HG02588 (cell line): ENCODE results near the gene LSAMP.

Source experiments
- ATAC-seq: cut with Tn5 transposase; IDR thresholded peaks from one replicate; pipeline ENCODE4 v1.9.1; 2021; ENCODE audit warnings: mild to moderate bottlenecking, moderate library complexity; ENCODE audit not compliant: unreplicated experiment

The LSAMP gene

GRCh38 chr3:115916866-115917265, 528.4 kb downstream of the LSAMP start:
- ATAC-seq = no peak

GRCh38 chr3:115915061-115915460, 530.2 kb downstream of the LSAMP start:
- no peak for ATAC-seq

- no peak for ATAC-seq
Observed at GRCh38 chr3:115913069-115913686, 532.1 kb downstream of the LSAMP start.

GRCh38 chr3:115912372-115912771, 532.9 kb downstream of the LSAMP start:
- no peak for ATAC-seq

GRCh38 chr3:115905871-115906270, 539.4 kb downstream of the LSAMP start:
- no peak for ATAC-seq

GRCh38 chr3:115903843-115904242, 541.4 kb downstream of the LSAMP start:
- no peak for ATAC-seq

- ATAC-seq = no peak
Observed at GRCh38 chr3:115901008-115901407, 544.3 kb downstream of the LSAMP start.

GRCh38 chr3:115899535-115899934, 545.8 kb downstream of the LSAMP start:
- no peak for ATAC-seq

GRCh38 chr3:115898656-115899410, 546.5 kb downstream of the LSAMP start:
- no peak for ATAC-seq

- no peak for ATAC-seq
Observed at GRCh38 chr3:115891006-115891636, 554.2 kb downstream of the LSAMP start.

GRCh38 chr3:115890579-115890978, 554.7 kb downstream of the LSAMP start:
- no peak for ATAC-seq

GRCh38 chr3:115885621-115886020, 559.7 kb downstream of the LSAMP start:
- no peak for ATAC-seq

GRCh38 chr3:115877615-115877899, 567.7 kb downstream of the LSAMP start:
- ATAC-seq = no peak

GRCh38 chr3:115876876-115877614, 568.2 kb downstream of the LSAMP start:
- no peak for ATAC-seq

- ATAC-seq = no peak
Observed at GRCh38 chr3:115875460-115875859, 569.8 kb downstream of the LSAMP start.

- ATAC-seq = no peak
Observed at GRCh38 chr3:115871735-115872134, 573.6 kb downstream of the LSAMP start.

GRCh38 chr3:115864911-115865310, 580.4 kb downstream of the LSAMP start:
- ATAC-seq = no peak

GRCh38 chr3:115862849-115863248, 582.4 kb downstream of the LSAMP start:
- ATAC-seq = no peak

GRCh38 chr3:115862099-115862498, 583.2 kb downstream of the LSAMP start:
- no peak for ATAC-seq

- ATAC-seq = no peak
Observed at GRCh38 chr3:115861166-115861733, 584.0 kb downstream of the LSAMP start.

GRCh38 chr3:115860766-115861165, 584.5 kb downstream of the LSAMP start:
- ATAC-seq = no peak
